Measurements from ENCODE around the gene DCAF4. TPM values are rescaled to one million over a fixed set of nuclear protein-coding genes. Genes with fewer than 3 reads are reported as not detected.

The DCAF4 gene
- total RNA-seq, 1 donor from 2014 or later, result 0.64 TPM

- peak overlapping the region in 1 of 2 donors; percentile 6 for H3K27ac ChIP-seq
- no peak for TF ChIP-seq CTCF (IDR thresholded peaks at IDR 0.05)
- H3K27me3 ChIP-seq, result no peaks in the 10 kb centered on the region
- H3K36me3 ChIP-seq, result peaks cover 0 to 11% of the 10 kb centered on the region in 2 donors
- H3K4me3 ChIP-seq, result no peak overlapping the region
- no peaks in the 10 kb centered on the region for H3K9me3 ChIP-seq
- H3K4me1 ChIP-seq, result no peaks in the 10 kb centered on the region
- intact Hi-C loops (cut with DNase I), result no loop called here
- no peak for DNase-seq (ENCODE audit: low spot score in 2 of 2)
These were observed 82.2 kb downstream of the DCAF4 start for GRCh38 chr14:73008501-73008900.

Other genes with a start within 250 kb of the DCAF4 start
- gene DPF3, start 32.4 kb upstream of the DCAF4 start, total RNA-seq, result 0.11 TPM
- 73.9 TPM for gene ZFYVE1, start 100.6 kb downstream of the DCAF4 start, total RNA-seq
- gene RBM25, start 132.1 kb downstream of the DCAF4 start, total RNA-seq, result 59.6 TPM
- 15.2 TPM for gene PSEN1, start 210.0 kb downstream of the DCAF4 start, total RNA-seq